Measurements from ENCODE around the gene NPAS2.

NPAS2 gene

DNA sequence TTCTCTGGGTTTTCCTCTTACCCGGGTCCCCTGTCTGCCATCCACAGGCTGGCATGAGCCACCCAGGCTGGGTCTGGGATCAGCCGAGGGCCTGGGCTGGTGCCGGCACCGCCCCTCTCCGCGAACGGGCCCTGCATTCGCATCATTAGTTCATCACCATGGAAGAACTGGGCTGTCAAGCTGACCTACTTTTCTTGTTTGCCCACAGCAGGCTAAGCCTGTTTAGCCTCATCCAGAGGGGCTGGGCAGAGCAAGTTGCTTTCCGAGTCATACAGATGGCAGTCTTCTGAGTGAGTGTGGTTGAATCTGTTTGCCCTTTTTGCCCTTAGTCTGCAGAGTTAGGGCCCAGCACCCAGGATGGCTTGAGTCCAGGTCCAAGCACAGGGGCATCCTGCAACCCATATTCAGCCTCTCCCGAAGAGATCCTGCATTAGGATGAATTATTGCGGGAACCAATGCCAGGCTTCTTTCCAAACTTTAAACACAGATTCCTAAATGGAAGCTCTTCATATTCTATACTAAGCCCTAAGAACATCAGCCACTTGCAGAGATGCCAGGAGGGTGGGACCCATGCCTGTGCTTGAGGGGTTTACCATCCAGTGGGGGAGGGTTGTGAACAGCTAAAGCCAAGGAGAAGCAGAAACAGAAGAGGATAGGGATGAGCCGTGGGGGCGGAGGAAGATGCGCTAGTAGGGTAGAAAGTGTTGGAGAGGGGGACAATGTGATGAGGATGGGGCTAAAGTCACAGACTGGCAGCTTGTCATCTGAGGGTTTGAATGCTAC is 68.0 kb downstream of the NPAS2 start:
- no peak for DNase-seq

DNA sequence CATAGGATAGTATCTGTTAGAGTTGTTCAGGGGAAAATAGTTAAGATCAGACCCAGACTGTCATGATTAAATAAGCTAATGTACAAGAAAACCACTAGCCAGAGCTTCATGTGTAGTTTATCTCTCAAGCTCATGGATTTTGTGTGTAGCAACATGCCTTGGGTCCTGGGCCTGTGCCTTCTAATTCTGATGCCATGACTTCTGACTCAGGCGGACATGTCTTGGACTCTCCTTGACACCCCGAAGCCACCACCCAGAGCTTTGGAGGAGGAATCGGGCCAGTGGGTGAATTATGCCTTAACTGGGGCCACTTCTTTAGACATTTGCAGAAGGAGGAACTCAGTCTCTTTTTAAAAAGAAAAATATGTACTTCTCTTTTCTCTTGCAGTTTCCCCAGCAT is 68.7 kb downstream of the NPAS2 start:
- no peak for DNase-seq

DNA sequence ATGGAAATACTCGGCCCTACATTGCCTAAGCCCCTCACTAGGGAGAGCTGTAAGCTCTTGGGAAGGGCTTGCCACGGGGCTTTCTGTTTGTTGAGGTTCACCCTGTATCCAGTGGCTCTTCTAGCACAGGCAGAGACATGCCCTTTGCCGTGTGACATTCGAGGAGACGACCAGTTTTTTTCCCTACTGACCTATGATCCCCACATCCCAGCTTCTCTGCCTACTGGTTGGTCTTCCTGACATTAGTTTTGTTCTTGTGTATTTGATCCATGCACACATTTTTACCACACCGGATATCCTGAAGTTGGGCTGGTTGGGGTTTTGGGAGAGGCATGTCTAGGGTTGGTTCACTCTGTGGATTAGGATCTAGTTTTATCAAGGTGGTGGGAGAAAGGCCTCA is 69.3 kb downstream of the NPAS2 start:
- DNase-seq: no peak

DNA sequence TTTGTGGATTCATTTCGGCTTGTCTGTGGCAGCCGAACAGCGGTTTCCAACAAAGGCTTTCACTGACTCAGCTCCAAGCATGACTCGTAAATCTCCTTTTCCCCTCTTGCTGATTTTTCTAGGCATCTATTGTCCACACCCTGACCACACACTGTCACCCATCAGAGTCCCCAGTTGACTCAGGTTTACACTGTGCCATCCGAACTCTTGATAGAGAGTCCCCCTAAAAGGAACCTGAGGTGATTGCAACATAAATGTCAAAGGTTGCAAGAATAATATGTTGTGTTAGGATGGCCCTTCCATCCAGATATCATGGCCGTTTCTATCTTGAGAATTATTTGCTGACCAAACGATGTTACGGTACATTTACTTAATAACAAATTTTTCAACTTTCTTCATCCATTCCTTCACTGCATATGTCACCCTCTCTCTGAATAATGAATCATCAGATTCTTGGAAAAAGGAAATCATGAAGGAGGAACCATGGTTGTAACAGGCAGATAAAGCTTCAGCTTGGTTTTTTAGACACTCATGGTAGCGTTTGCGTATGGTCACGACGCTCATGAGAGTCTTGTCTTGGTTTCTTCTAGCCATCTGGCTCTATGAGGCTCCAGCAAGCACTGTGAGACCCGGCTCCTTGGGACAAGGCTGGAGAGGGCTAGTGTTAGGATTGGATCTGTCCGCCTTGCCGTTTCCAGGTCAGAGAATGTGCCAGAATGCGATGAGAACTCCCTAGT is 72.1 kb downstream of the NPAS2 start:
- DNase-seq: no peak

DNA sequence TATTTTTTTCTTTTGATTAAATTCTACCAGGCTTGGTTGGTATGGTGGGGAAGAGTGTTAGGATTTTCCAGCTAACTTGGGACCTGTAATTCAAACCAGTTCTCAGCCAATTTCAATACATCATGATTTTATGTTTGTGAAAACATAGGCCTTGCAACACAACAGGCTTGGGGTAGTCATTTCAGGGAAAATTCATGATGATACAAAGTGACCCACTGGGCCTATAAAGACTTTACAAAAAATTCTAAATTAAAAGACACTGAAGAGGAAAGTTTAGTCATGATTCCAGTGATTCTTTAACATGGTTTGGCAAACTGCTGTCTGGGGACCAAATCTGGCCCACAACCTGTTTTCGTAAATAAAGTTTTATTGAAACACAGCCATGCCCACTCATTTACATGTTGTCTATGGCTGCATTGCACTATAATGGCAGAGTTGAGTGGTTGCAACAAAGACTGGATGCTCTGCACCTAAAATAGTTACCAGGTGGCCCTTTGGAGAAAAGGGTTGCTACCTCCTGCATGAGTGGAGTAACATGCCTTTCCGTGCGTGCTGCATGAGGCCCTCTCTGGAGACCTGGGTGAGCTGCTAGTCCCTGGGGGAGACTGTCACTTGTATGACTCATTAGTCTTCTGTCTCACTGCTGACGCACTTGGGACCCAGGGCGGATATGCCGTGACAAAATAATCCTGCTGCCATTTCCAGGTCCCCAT is 73.6 kb downstream of the NPAS2 start:
- no peak for DNase-seq

DNA sequence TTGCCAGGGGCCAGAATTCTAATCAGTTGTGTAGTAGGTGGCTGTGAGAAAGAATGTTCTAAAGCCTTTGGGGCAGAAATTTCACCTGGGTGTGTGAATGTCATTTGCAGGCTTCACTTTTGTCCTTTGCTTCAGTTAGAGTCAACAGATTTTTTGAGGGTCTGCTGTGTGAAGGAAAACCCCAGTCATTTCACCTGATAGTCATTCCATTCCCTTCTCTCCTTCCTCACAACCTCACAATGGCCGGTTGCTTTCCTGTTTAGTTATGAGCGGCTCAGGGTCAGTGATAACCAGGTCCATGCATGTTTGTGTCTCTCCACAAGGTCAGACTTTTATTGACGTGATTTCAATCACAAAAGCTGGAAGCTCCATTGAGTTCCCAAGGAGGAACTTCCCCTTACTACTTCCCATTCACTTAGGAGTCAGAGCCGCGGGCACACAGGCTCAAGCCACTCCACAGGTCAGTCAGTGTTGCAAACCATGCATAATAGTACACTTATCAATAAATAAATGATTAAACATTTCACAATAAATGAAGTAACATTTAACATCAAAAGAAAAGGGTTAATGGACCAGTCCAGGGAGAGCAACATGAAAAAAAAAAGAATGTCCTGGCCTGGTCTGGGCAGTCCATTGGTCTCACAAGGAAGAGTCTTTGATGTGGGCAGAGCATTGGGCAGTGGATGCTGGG is 74.3 kb downstream of the NPAS2 start:
- no peak for DNase-seq

DNA sequence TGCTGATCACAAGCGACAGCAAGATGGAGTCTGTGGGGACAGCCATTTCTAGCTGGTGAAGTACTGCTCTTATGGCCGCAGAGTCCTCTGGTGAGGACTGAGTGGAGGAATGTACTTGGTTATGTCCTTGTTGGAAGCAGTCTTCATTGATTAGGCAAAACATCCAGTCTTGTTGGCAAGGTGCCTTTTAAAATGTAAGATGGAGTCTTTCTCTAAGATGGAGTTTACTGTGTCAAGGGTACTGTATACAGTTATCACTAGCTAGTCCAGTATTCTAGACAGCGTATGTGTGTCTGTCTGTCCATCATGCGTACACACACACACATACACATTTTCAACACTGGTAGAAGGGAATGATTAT is 74.8 kb downstream of the NPAS2 start:
- no peak for DNase-seq

DNA sequence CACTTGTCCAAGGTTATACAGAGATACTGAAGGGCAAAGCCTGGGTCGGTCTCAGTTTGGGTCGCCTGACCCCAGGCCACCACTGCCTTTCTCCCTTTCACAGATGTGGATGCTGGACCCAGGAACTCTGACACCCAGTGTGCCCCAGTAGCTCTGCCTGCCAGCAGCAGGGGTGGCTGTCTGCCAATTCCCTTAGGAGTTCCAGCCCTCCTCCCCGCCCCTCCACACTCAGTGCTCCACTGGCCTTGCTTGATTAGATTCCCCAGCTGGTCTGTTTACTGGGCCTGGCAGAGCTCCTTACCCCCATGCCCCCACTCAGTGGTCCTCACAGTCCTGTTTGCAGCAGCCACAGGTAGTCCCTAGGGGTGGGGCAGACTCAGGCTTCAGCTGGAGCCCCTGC is 75.5 kb downstream of the NPAS2 start:
- no peak for DNase-seq

DNA sequence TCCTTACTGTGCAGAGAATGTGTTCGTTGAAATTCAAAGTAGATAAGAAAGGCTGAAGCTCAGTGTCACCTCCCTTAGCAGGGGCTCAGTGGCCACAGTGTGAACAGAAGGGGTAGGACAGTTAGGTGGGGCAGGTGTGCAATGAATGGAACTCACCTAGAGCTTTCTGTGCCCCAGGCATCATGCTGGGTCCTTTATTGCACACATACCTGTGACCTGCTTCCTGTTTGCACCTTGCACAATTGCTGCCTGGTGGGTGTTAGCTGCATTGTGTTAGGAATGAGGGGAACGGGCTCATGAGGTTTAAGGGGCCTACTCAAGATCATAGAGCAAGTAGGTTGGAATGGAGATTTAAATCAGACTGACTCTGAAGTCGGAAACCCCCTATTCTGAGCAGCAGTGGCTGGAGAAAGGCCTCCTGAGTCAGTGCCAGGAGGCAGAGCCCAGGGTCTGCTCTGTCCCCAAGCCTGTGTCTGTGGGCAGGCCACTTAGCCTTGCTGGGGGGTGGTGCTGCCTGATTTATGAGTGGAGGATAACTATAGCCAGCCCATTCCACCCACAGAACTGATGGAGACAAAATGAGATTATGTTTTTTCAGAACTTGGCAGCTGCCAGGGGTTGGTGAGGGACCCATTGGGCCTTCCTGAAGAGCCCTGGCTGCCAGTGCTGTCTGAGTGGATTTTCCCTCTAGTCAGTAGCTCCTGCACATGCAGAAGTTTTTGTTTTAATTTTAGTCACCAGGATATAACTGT is 76.2 kb downstream of the NPAS2 start:
- DNase-seq: no peak

DNA sequence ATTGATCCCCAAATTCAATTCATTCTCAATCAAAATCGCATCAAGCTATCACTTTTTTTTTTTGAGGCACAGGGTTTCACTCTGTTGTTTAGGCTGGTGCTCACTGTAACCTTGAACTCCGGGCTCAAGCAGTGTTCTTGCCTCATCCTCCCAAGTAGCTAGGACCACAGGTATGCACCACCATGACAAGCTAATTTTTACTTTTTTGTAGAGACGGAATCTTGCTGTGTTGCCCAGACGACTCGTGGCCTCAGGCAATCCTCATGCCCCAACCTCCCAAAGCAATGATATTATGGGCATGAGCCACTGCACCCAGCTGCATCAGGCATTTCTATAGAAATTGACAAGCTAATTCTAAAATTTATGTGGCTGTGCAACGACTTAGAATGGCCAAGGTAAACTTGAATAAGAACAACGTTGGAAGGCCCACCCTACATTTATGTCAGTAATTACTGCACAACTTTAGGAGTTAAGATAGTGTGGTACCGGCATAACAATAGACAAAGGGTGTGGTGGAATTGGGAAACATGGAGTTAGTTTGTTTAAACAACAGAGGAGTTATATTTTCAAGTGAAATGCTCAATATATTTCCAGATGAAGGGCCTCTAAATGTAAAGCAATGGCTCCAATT is 78.2 kb downstream of the NPAS2 start:
- no peak for DNase-seq

DNA sequence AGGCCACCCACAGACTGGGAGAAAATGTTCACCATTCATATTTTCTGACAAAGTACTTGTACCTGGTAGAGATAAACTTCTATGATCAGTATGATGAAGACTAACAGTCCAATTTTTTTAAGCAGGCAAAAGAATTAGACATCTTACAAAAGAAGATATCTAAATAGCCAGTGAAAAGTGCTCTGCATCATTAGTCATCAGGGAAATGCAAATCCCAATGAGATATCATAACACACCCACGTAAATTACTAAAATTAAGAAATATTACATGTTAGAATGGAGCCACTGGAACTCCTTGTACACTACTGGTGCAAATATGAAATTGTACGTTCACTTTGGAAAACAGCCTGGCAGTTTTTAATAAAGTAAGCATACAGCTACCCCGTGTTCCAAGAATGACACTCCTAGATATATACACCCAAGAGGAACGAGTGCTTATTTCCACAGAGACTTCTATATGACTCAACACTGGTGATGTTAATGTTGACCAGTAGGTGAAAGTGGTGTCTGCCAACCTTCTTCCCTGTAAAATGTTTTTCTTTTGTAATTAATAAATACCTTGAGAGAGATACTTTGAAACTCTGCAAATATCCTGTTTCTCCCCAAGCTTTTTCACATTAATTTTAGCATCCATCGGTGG is 80.3 kb downstream of the NPAS2 start:
- no peak for DNase-seq

DNA sequence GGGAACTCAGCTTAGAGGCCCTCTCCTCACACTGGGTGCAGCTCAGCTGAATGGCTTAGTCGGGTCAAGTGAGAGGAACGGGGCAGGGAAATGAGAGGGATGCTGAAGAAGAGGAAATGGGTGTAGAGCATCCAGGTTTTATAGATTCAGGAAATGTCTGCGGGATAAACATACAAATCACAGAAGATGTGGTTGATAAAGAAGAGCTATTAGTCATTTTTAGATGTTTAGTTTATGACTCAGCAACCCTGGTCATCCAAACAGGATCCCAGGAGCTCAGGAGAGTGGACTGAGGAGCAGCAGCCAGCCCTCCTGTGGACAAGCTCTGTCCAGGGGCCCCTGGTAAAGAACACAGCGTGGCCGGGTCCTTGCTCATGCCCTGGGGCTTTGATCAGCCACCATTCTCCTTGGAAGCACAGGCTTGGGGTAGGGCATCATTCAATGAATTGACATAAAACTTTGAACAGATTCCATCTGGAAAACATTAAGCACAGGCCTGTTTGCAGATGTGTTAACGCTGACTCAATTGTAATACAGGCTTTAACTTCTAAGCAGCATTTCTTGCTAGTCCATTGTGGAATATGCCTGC is 83.0 kb downstream of the NPAS2 start:
- DNase-seq: no peak

DNA sequence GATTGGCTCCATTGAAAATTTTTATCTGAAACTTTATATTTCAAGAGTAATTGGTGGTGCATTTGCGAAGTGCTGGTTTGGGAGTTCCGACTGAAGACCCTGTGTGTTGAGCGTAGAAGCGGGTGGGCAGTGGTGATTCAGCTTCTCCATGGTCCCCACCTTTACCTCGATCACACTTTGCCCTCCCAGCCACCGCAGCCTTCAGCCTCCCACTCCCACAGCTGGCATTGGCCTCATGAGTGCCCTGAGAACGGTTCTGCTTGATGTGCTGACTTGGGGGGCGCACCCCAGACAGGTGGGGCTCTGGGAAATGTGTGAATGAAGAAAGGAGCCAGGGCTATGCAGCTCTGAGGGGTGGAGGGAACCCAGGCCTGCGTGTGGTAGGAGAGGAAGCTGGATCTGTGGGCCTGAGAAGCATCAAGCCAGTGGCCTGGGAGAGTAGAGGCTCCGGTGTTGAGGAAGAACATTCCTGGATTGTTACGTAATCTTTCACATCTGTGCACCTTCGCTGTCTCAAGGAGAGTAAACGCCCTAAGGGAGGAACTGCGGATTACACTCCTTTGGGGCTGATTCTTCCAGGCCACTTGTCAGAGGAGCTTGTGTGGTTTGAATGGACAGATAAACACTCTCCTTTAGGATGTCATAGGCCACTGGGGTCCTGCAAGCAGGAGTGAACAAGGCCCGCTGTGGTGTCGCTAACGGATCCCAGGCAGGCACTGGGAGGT is 83.8 kb downstream of the NPAS2 start:
- DNase-seq: no peak

DNA sequence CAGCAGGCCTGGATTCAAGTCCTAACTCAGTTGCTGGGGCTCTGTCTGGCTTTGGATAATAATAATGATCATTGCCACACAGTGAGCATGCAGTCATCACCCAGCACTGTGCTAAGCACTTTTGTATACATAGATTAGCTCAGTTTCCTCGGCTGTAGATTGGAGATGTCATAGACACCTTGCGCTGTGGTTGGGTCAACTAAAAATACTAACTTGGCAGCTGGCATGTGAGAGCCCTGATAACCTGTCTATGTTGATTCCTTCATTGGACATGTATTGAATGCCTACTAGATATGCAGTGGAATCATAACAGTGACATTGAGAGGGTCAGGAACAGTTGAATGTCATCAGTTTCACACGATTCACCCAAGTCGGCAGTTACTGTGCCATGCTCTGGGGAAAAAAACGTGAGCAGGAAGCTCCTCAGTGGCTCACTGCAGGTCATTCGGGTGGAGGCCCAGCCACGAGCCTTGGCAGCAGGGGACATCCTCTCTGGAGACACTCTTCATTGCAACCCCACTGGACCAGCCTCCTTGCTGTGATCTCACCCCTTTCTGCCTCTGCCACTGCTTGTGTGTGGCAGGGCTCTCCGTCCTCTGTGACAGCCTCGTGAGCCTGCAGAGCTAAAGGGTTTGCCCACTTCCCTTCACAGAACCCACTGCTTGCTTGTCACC is 85.3 kb downstream of the NPAS2 start:
- DNase-seq: no peak

DNA sequence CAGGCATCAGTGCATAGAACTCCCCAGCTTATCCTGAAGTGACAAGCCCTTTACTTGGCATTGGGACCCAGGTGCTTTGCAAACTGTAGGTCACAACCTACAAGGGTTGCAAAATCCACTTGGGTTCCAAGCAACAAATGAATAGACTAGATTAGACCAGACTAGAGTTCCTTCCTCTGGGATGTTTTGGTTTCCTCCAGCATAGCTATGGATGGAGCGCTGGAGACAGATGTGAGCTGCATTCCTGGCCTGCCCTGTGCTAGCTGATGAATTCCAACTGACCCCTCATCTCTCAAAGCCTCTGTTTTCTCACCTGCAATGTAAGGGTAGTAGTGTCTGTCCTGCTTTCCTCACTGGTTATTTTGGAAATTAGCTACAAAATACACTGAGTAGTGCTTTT is 86.2 kb downstream of the NPAS2 start:
- no peak for DNase-seq

DNA sequence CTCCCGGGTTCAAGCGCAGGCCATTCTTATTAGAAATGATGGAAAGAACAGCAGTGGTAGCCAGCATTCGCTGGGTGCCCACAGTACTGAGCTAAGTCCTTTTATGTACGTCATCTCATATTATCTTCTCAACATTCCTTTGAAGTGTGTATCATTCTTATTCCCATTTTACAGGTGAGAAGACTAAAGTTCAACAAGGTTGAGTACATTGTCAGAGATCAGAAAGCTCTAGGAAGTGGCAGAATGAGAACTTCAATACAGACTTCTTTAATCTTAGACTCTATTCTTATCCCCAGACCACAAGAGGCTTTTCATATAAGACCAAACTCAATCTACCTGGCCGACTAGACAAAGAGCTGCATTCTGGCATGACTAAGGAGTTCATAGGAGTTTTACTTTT is 86.7 kb downstream of the NPAS2 start:
- no peak for DNase-seq

DNA sequence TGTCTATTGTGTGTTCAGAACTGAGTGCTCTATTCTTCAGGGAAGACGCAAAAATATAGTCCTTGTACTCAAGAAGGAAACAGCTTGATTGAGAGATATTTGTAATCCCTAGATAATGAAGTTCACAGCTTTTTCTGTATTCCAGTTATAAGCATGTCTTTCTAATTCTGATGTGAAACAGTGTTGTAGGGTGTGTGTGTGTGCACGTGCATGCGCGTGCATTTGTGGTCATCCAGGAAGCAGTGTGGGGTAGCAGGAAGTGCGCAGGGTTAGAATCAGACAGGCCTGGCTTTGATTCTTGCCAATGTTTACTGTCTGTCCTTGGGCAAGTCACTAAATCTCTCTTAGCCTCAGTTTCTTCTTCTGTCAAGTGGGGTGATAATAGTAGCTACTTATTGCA is 87.9 kb downstream of the NPAS2 start:
- no peak for DNase-seq

DNA sequence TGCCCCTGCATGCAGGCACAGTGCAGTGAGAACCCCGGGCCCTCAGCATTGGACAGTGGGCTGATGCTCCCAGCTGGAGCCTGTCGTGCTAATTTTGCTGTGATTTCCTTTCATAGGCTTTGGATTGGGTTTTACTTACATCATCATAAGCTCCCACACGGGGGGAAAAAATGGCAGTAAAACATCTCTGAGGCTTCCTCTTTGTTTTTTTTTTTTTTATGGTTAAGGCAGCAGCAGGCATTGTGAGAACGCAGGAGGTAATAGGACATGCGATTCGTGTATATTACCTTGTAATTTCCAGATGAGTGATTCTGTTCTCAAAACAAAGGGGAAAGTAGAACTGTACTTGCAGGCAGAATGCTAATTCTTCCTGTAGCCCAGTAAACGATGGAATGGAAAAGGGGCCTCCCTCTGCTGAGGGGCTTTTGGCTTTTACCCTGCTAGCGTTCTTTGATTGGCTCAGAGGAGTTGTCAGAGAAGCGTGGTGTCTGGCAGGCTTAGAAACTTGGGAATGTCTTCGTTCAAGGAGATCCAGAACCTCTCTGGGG is 89.7 kb downstream of the NPAS2 start:
- no peak for DNase-seq

DNA sequence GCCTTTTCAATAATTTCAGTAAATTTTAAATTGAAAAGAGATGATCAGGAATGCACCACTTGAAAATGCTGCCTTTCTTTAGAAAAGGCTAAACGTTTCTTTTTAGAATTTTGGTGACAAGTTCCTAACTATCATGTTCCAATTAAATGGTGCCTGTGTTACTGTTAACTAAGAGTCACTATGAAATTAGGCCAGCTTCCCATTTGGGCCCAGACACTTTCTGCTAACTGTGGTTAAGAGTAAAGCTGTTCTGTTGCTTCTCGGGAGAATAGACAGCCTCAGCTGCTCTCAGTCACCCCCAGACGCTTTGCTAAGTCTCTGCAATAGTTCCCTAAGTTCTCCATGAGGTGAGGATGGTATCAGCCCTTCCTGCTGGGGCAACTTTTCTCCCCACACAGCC is 90.2 kb downstream of the NPAS2 start:
- DNase-seq: no peak

DNA sequence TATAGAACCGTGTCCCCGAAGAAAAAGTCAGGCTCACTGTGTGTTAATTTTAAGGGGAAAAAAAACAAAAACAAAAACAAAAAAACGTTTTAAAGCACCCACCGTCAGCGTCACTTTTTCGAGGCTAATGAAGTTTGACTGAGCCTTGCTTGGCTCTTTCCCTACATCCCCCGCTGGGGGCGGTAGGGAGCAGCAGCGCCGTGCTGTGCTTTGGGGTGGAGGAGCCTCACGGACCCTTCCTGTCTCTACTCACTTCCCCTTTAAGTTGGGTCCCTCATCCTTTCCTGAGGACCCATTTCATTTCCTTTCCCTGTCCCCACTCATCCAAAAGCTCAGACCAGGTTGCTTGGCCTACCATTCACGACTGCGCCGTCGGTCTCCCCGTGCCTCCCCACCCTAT is 99.4 kb downstream of the NPAS2 start:
- peak; percentile 34 for DNase-seq

All from stimulated activated CD4-positive, alpha-beta T cell treated with anti-CD3 and anti-CD28 coated beads, Interleukin-15, amount 100 ng/mL, for 24 hours (primary cell).